HG02571 (cell line): ENCODE results near the gene PPP6R3.
"Not testable (repeated sequence)": the region's sequence is repeated elsewhere in the genome, so short reads cannot be mapped to it uniquely, and the experiment has no call there.

Experiments
- ATAC-seq: cut with Tn5 transposase; IDR thresholded peaks from one replicate; pipeline ENCODE4 v1.9.1; 2021; ENCODE audit warnings: mild to moderate bottlenecking, moderate library complexity; ENCODE audit not compliant: unreplicated experiment

The PPP6R3 gene

GRCh38 chr11:68594123-68594522, 133.6 kb downstream of the PPP6R3 start:
- no peak for ATAC-seq

- no peak for ATAC-seq
Observed at GRCh38 chr11:68596231-68596630, 135.7 kb downstream of the PPP6R3 start.

GRCh38 chr11:68598816-68599653, 138.5 kb downstream of the PPP6R3 start:
- no peak for ATAC-seq

GRCh38 chr11:68601147-68601546, 140.6 kb downstream of the PPP6R3 start:
- ATAC-seq = no peak

- ATAC-seq = no peak
Observed at GRCh38 chr11:68609761-68610160, 149.2 kb downstream of the PPP6R3 start.

GRCh38 chr11:68610452-68611116, 150.0 kb downstream of the PPP6R3 start:
- no peak for ATAC-seq

GRCh38 chr11:68615657-68616056, 155.1 kb downstream of the PPP6R3 start:
- no peak for ATAC-seq

- no peak for ATAC-seq
Observed at GRCh38 chr11:68617925-68618809, 157.6 kb downstream of the PPP6R3 start.

- no peak for ATAC-seq
Observed at GRCh38 chr11:68621826-68622225, 161.3 kb downstream of the PPP6R3 start.

- ATAC-seq = not testable (repeated sequence)
Observed at GRCh38 chr11:68623706-68624105, 163.2 kb downstream of the PPP6R3 start.

- not testable (repeated sequence) for ATAC-seq
Observed at GRCh38 chr11:68625069-68625468, 164.5 kb downstream of the PPP6R3 start.

GRCh38 chr11:68626236-68626635, 165.7 kb downstream of the PPP6R3 start:
- ATAC-seq = not testable (repeated sequence)

- not testable (repeated sequence) for ATAC-seq
Observed at GRCh38 chr11:68628837-68629236, 168.3 kb downstream of the PPP6R3 start.

GRCh38 chr11:68632375-68632774, 171.8 kb downstream of the PPP6R3 start:
- not testable (repeated sequence) for ATAC-seq

GRCh38 chr11:68632802-68633201, 172.2 kb downstream of the PPP6R3 start:
- ATAC-seq = no peak

GRCh38 chr11:68634606-68635005, 174.1 kb downstream of the PPP6R3 start:
- not testable (repeated sequence) for ATAC-seq

- ATAC-seq = not testable (repeated sequence)
Observed at GRCh38 chr11:68635172-68635571, 174.6 kb downstream of the PPP6R3 start.

GRCh38 chr11:68635883-68636282, 175.3 kb downstream of the PPP6R3 start:
- ATAC-seq = not testable (repeated sequence)

GRCh38 chr11:68639322-68639721, 178.8 kb downstream of the PPP6R3 start:
- ATAC-seq = not testable (repeated sequence)

- ATAC-seq = no peak
Observed at GRCh38 chr11:68641880-68642279, 181.3 kb downstream of the PPP6R3 start.

- ATAC-seq = no peak
Observed at GRCh38 chr11:68643585-68643984, 183.0 kb downstream of the PPP6R3 start.
